GM19351 (cell line): Measurements from ENCODE around the gene NAT10.
"Not testable (repeated sequence)": the region's sequence is repeated elsewhere in the genome, so short reads cannot be mapped to it uniquely, and the experiment has no call there.

Experiments
- ATAC-seq: cut with Tn5 transposase; IDR thresholded peaks from one replicate; pipeline ENCODE4 v1.9.1; 2021; ENCODE audit warnings: mild to moderate bottlenecking, moderate library complexity; ENCODE audit not compliant: unreplicated experiment

NAT10 gene

GRCh38 chr11:34166806-34167740 lies 61.6 kb downstream of the NAT10 start:
- ATAC-seq: no peak

- ATAC-seq: no peak
Measured at GRCh38 chr11:34167961-34168360, 62.5 kb downstream of the NAT10 start.

GRCh38 chr11:34168642-34169420 lies 63.4 kb downstream of the NAT10 start:
- no peak for ATAC-seq

- no peak for ATAC-seq
Measured at GRCh38 chr11:34169686-34170085, 64.3 kb downstream of the NAT10 start.

- no peak for ATAC-seq
Measured at GRCh38 chr11:34173050-34173449, 67.6 kb downstream of the NAT10 start.

GRCh38 chr11:34174412-34175041 lies 69.1 kb downstream of the NAT10 start:
- peak; percentile 90 for ATAC-seq

- ATAC-seq: no peak
Measured at GRCh38 chr11:34175284-34176019, 70.0 kb downstream of the NAT10 start.

- no peak for ATAC-seq
Measured at GRCh38 chr11:34176751-34177209, 71.4 kb downstream of the NAT10 start.

GRCh38 chr11:34178209-34178821 lies 72.9 kb downstream of the NAT10 start:
- no peak for ATAC-seq

GRCh38 chr11:34179026-34179675 lies 73.7 kb downstream of the NAT10 start:
- ATAC-seq: no peak

GRCh38 chr11:34180040-34180813 lies 74.8 kb downstream of the NAT10 start:
- no peak for ATAC-seq

- ATAC-seq: not testable (repeated sequence)
Measured at GRCh38 chr11:34180814-34181165, 75.4 kb downstream of the NAT10 start.

GRCh38 chr11:34181251-34181650 lies 75.8 kb downstream of the NAT10 start:
- ATAC-seq: no peak

GRCh38 chr11:34181856-34182405 lies 76.5 kb downstream of the NAT10 start:
- no peak for ATAC-seq

GRCh38 chr11:34182425-34182824 lies 77.0 kb downstream of the NAT10 start:
- no peak for ATAC-seq

- no peak for ATAC-seq
Measured at GRCh38 chr11:34182921-34183685, 77.7 kb downstream of the NAT10 start.

- ATAC-seq: no peak
Measured at GRCh38 chr11:34183848-34184391, 78.5 kb downstream of the NAT10 start.
